Fibroblast of lung (primary cell): ENCODE measurements around the gene GTF2A1L. TPM values are rescaled to one million over a fixed set of nuclear protein-coding genes. Genes with fewer than 3 reads are reported as not detected.
"Not testable (repeated sequence)": the region's sequence is repeated elsewhere in the genome, so short reads cannot be mapped to it uniquely, and the experiment has no call there.

Source experiments
- DNase-seq, 2 donors: peaks; one replicate each; pipeline versions ENCODE4 v3.0.0 to v3.0.0-alpha.2; 2010; ENCODE audit warnings: low read depth in 2 of 2
- H2AFZ ChIP-seq: 2 replicates; pipeline ENCODE4 v1.5.1; 2012; ENCODE audit warnings: low read length, control low read depth, inconsistent platforms
- H3K27ac ChIP-seq: 2 replicates; pipeline ENCODE4 v1.5.1; 2011; ENCODE audit warnings: low read length, control low read depth; ENCODE audit not compliant: insufficient read depth
- H3K27me3 ChIP-seq: 2 replicates; pipeline ENCODE4 v1.5.1; 2011; ENCODE audit warnings: mild to moderate bottlenecking, low read length; ENCODE audit not compliant: control insufficient read depth, insufficient read depth
- H3K36me3 ChIP-seq: 2 replicates; pipeline ENCODE4 v1.5.1; 2011; ENCODE audit warnings: low read length; ENCODE audit not compliant: control insufficient read depth, insufficient read depth
- H3K4me1 ChIP-seq: 2 replicates; pipeline ENCODE4 v1.5.1; 2011; ENCODE audit warnings: low read length; ENCODE audit not compliant: control insufficient read depth, insufficient read depth; ENCODE audit errors: extremely low read depth
- H3K4me2 ChIP-seq: 2 replicates; pipeline ENCODE4 v1.5.1; 2011; ENCODE audit warnings: low read length, control low read depth; ENCODE audit not compliant: insufficient read depth; ENCODE audit errors: extremely low read depth
- H3K4me3 ChIP-seq, 4 experiments: fragments of 200-600 bp in 1 of 4; sonication (generic) in 1 of 4; replicated peaks in 1 of 4; 2 replicates each; pipeline ENCODE4 v1.5.1; 2011 to 2016; ENCODE audit warnings: low read length in 4 of 4, low read depth in 3 of 4, mild to moderate bottlenecking in 3 of 4, control low read depth in 2 of 4, inconsistent platforms in 1 of 4, mixed read lengths in 1 of 4; ENCODE audit not compliant: insufficient read depth in 1 of 4; ENCODE audit errors: control extremely low read depth in 1 of 4
- H3K79me2 ChIP-seq: 2 replicates; pipeline ENCODE4 v1.5.1; 2012; ENCODE audit warnings: mild to moderate bottlenecking, low read length, inconsistent platforms; ENCODE audit not compliant: control insufficient read depth, insufficient read depth
- H3K9ac ChIP-seq: 2 replicates; pipeline ENCODE4 v1.5.1; 2011; ENCODE audit warnings: mild to moderate bottlenecking, low read length, control low read depth; ENCODE audit not compliant: insufficient read depth
- H3K9me3 ChIP-seq: 2 replicates; pipeline ENCODE4 v1.5.1; 2012; ENCODE audit warnings: low read depth, low read length; ENCODE audit not compliant: control insufficient read depth, insufficient read depth
- H4K20me1 ChIP-seq: 2 replicates; pipeline ENCODE4 v1.5.1; 2011; ENCODE audit warnings: low read length; ENCODE audit not compliant: control insufficient read depth, insufficient read depth; ENCODE audit errors: extremely low read depth
- CTCF ChIP-seq, 2 donors: IDR thresholded peaks in 1 of 2; conservative IDR thresholded peaks in 1 of 2; 1 replicate in 1 of 2; 2 replicates in 1 of 2; pipeline ENCODE4 v1.5.1; 2011 to 2012; ENCODE audit warnings: low read length in 2 of 2, control low read depth in 1 of 2, inconsistent platforms in 1 of 2, low read depth in 1 of 2, mild to moderate bottlenecking in 1 of 2
- EZH2 ChIP-seq: IDR thresholded peaks from 2 replicates; pipeline ENCODE4 v1.5.1; 2012; ENCODE audit warnings: low read length, control low read depth, mild to moderate bottlenecking; ENCODE audit errors: missing control alignments
- polyA plus RNA-seq, 2 donors: library from polyadenylated mRNA; depleted of rRNA in 1 of 2; stranded (reverse) in 1 of 2; unstranded in 1 of 2; fragments of >200 nt; gene quantifications; 2 replicates each; pipeline ENCODE4 v1.2.1, GENCODE V29; 2011 to 2012; ENCODE audit warnings: missing spikeins in 1 of 2
- total RNA-seq: library from RNA; depleted of rRNA; stranded (reverse); fragments of >200 nt; gene quantifications from 2 replicates; pipeline ENCODE4 v1.2.1, GENCODE V29; 2014

The GTF2A1L gene
- total and polyA plus RNA-seq, 2 donors (not counting 1 experiment from before 2014, with no cell fraction given): 0.26 to 3.5 TPM

DNA sequence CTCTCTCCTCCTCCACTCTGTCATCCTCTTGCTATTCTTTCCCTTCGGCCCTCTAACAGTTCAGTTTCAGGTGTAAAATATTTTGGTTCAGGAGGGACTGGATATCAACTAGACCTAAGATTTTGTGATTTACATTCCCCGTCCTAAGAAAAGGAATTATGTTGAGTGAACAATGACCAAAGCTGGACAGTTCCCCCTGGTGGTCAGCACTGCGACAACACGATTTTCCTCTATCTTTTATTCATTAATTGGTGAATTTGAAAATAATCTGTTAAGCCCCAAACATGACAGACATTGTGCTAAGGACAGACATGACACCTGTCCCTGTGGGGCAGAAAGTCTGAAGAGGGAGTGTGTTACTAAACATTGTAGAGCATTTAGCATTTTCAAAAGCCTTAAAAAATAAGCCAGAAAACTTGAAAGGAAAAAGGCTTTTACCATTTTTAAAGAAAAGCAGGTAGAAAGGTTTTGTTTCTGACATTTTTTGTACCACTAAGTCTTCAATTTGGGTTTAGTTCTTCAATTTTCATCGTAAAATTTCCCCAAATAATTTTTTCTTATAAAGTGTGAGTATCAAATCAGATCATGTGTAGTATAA is 28.4 kb upstream of the GTF2A1L start:
- peak; percentile 35 to 65 for DNase-seq
- H4K20me1 ChIP-seq: no peaks in the 10 kb centered on the region
- H3K79me2 ChIP-seq: no peaks in the 10 kb centered on the region
- no peaks in the 10 kb centered on the region for H3K4me1 ChIP-seq
- no peak overlapping the region for H3K4me2 ChIP-seq
- no peak overlapping the region for H3K27ac ChIP-seq
- H3K27me3 ChIP-seq: no peaks in the 10 kb centered on the region
- H2AFZ ChIP-seq: no peak overlapping the region
- no peaks in the 10 kb centered on the region for H3K9me3 ChIP-seq
- H3K9ac ChIP-seq: no peak overlapping the region
- no peaks in the 10 kb centered on the region for H3K36me3 ChIP-seq
- TF ChIP-seq EZH2: no peak
- TF ChIP-seq CTCF (conservative IDR thresholded peaks at IDR 0.05 in 1 of 2, IDR thresholded peaks at IDR 0.05 in 1 of 2; ENCODE audit: low read depth in 1 of 2, low read length in 2 of 2): peak; percentile 81 to 88
- H3K4me3 ChIP-seq: no peak overlapping the region

- no peak overlapping the region for H2AFZ ChIP-seq
- no peak overlapping the region for H3K27ac ChIP-seq
- no peak overlapping the region for H3K4me3 ChIP-seq
- no peak overlapping the region for H3K9ac ChIP-seq
- no peak overlapping the region for H3K4me2 ChIP-seq
- no peak for TF ChIP-seq EZH2
- no peak for TF ChIP-seq CTCF (conservative IDR thresholded peaks at IDR 0.05 in 1 of 2, IDR thresholded peaks at IDR 0.05 in 1 of 2; ENCODE audit: low read depth in 1 of 2, low read length in 2 of 2)
- DNase-seq: no peak
- H3K27me3 ChIP-seq: no peaks in the 10 kb centered on the region
- no peaks in the 10 kb centered on the region for H3K79me2 ChIP-seq
- no peaks in the 10 kb centered on the region for H3K36me3 ChIP-seq
- no peaks in the 10 kb centered on the region for H3K9me3 ChIP-seq
- no peaks in the 10 kb centered on the region for H3K4me1 ChIP-seq
- no peaks in the 10 kb centered on the region for H4K20me1 ChIP-seq
These were observed 27.6 kb upstream of the GTF2A1L start for GRCh38 chr2:48590017-48590416.

DNA sequence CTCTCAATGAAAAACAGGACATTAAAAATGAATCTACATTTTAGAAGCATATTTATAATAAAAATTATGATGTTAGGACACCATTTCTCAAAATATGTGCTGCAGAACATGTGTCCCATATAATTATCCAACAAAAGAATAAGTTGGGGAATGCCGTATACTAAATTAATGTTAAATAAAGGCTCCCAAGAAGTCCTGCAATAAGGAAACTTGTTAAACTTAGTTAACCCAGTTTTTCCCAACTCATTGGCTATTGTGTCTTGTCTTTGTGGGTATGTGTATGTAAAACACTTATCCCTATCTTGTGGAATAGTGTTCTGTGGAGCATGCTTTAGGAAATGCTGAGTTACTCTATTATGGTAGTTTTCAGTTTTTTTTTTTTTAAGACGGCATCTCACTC is 25.6 kb upstream of the GTF2A1L start:
- TF ChIP-seq CTCF (conservative IDR thresholded peaks at IDR 0.05 in 1 of 2, IDR thresholded peaks at IDR 0.05 in 1 of 2; ENCODE audit: low read depth in 1 of 2, low read length in 2 of 2) (no peak), EZH2 (no peak)
- DNase-seq: no peak

DNA sequence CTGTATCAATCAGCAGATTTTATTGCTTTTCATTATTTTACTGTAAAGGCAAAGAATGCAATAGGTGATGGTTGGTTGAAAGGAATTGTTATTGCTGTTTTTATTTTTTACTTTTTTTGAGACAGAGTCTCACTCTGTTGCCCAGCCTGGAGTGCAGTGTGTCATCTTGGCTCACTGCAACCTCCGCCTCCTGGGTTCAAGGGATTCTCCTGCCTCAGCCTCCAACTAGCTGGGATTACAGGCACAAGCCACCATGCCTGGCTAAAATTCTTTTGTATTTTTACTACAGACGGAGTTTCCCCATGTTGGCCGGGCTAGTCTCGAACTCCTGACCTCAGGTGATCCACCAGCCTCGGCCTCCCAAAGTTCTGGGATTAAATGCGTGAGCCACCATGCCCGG is 20.9 kb upstream of the GTF2A1L start:
- H3K9ac ChIP-seq, H3K79me2 ChIP-seq, H3K27me3 ChIP-seq, H3K4me1 ChIP-seq, DNase-seq, H3K4me2 ChIP-seq, H3K36me3 ChIP-seq, H3K4me3 ChIP-seq, H4K20me1 ChIP-seq, H3K27ac ChIP-seq, H3K9me3 ChIP-seq, H2AFZ ChIP-seq: not testable (repeated sequence)

More for the DNA sequence above, 25.6 kb upstream of the GTF2A1L start:
- Histone ChIP-seq H3K9me3 (no peaks in the 10 kb centered on the region), H3K9ac (no peak overlapping the region), H3K79me2 (no peaks in the 10 kb centered on the region), H2AFZ (no peak overlapping the region), H3K4me2 (no peak overlapping the region), H3K36me3 (no peaks in the 10 kb centered on the region), H4K20me1 (no peaks in the 10 kb centered on the region), H3K27me3 (no peaks in the 10 kb centered on the region), H3K4me1 (no peaks in the 10 kb centered on the region), H3K4me3 (no peak overlapping the region), H3K27ac (no peak overlapping the region)
